CD4-positive, CD25-positive, alpha-beta regulatory T cell (primary cell): Measurements from ENCODE around the gene CDC26. TPM values are rescaled to one million over a fixed set of nuclear protein-coding genes. Genes with fewer than 3 reads are reported as not detected.

ENCODE experiments used
- ATAC-seq, 2 donors: fragments of 150-1000 bp; cut with Tn5 transposase; one replicate each; pipeline ENCODE4 v1.10.0; 2021; ENCODE audit warnings: low read depth in 2 of 2, moderate number of reproducible peaks in 2 of 2, moderate library complexity in 1 of 2
- DNase-seq, 3 donors: peaks; one replicate each; pipeline versions ENCODE4 v3.0.0 to v3.0.0-alpha.2; 2012 to 2022; ENCODE audit warnings: mixed read lengths in 1 of 3
- H3K27ac ChIP-seq: one replicate; pipeline ENCODE4 v1.7.0; 2013; ENCODE audit warnings: mild to moderate bottlenecking, low read length; ENCODE audit not compliant: insufficient read depth, poor library complexity, severe bottlenecking
- H3K27me3 ChIP-seq: one replicate; pipeline ENCODE4 v1.7.0; 2013; ENCODE audit warnings: low read length; ENCODE audit not compliant: control insufficient read depth, insufficient read depth
- H3K36me3 ChIP-seq: one replicate; pipeline ENCODE4 v1.7.0; 2013; ENCODE audit warnings: mild to moderate bottlenecking, low read length, moderate library complexity; ENCODE audit not compliant: control insufficient read depth, insufficient read depth
- H3K4me1 ChIP-seq: 2 replicates; pipeline ENCODE4 v1.7.0; 2013; ENCODE audit warnings: mild to moderate bottlenecking, low read length; ENCODE audit not compliant: insufficient read depth, control insufficient read depth, poor library complexity, severe bottlenecking
- H3K4me3 ChIP-seq: one replicate; pipeline ENCODE4 v1.7.0; 2013; ENCODE audit warnings: low read depth, mild to moderate bottlenecking, low read length, moderate library complexity
- H3K9me3 ChIP-seq, 2 experiments: 1 replicate in 1 of 2; 2 replicates in 1 of 2; pipeline ENCODE4 v1.7.0; 2013; ENCODE audit warnings: low read length in 2 of 2, mild to moderate bottlenecking in 1 of 2, moderate library complexity in 1 of 2; ENCODE audit not compliant: control insufficient read depth in 2 of 2
- H3K27ac Mint-ChIP-seq, 3 donors: one replicate each; pipeline ENCODE4 v1.8.0; 2020 to 2022; ENCODE audit warnings: mild to moderate bottlenecking in 3 of 3, mixed read lengths in 3 of 3, moderate library complexity in 2 of 3
- H3K27me3 Mint-ChIP-seq: one replicate; pipeline ENCODE4 v1.8.0; 2022; ENCODE audit warnings: mild to moderate bottlenecking, mixed read lengths
- H3K36me3 Mint-ChIP-seq: one replicate; pipeline ENCODE4 v1.8.0; 2020; ENCODE audit warnings: mixed read lengths
- H3K4me1 Mint-ChIP-seq, 4 donors: one replicate each; pipeline ENCODE4 v1.8.0; 2020 to 2022; ENCODE audit warnings: mixed read lengths in 4 of 4, mild to moderate bottlenecking in 1 of 4
- H3K4me3 Mint-ChIP-seq, 4 donors: one replicate each; pipeline ENCODE4 v1.8.0; 2020 to 2022; ENCODE audit warnings: mild to moderate bottlenecking in 4 of 4, mixed read lengths in 4 of 4, moderate library complexity in 3 of 4
- H3K9me3 Mint-ChIP-seq, 7 donors: one replicate each; pipeline ENCODE4 v1.8.0; 2020 to 2022; ENCODE audit warnings: mixed read lengths in 7 of 7, mild to moderate bottlenecking in 3 of 7, moderate library complexity in 2 of 7
- polyA plus RNA-seq, 4 donors: library from polyadenylated mRNA; unstranded; fragments of 300-500 nt; fragmentation: Illumina TruSeq; gene quantifications; one replicate each; pipeline ENCODE4 v1.2.3, GENCODE V29; 2021
- total RNA-seq: library from RNA; stranded (reverse); gene quantifications from one replicate; pipeline ENCODE4 v1.2.3, GENCODE V29; 2022

CDC26 gene
- total and polyA plus RNA-seq, 5 donors from 2014 or later: 26.3 to 182 (median 173) TPM

- H3K4me3 Mint-ChIP-seq: peak within 1 kb of the TSS; percentile 93 to 97 (median 95)
Observed at GRCh38 chr9:113221003-113221799, 54.2 kb downstream of the CDC26 start, which contains the start of the genes FKBP15 and SLC31A1. Gene FKBP15, minus strand, starts transcription at chr9:113221277. Its CDS starts 34 bp downstream, at chr9:113221243. Gene SLC31A1, plus strand, starts transcription at chr9:113221544. Its CDS starts 34,605 bp downstream, at chr9:113256149.

GRCh38 chr9:113220467-113221002 is 54.8 kb downstream of the CDC26 start:
- Histone ChIP-seq H3K4me3 (peak overlapping the region; percentile 87), H3K9me3 (no peaks in the 10 kb centered on the region), H3K27me3 (no peaks in the 10 kb centered on the region), H3K36me3 (no peaks in the 10 kb centered on the region), H3K4me1 (peaks cover 35% of the 10 kb centered on the region), H3K27ac (peak overlapping the region; percentile 87)
- DNase-seq (peak in 1 of 3 donors; percentile 40), ATAC-seq (no peak)
- Mint-ChIP-seq H3K36me3 (no peaks in the 10 kb centered on the region), H3K4me1 (peaks cover 17 to 63% (median 41%) of the 10 kb centered on the region in 4 donors), H3K27ac (peak overlapping the region; percentile 57 to 97 (median 94)), H3K4me3 (peak overlapping the region; percentile 93 to 97 (median 95)), H3K9me3 (peaks cover 0 to 2% (median 0%) of the 10 kb centered on the region in 7 donors), H3K27me3 (no peaks in the 10 kb centered on the region)

More at GRCh38 chr9:113221003-113221799, 54.2 kb downstream of the CDC26 start, which contains the start of the genes FKBP15 and SLC31A1:
- H3K36me3 ChIP-seq: no peaks in the 10 kb centered on the region
- Mint-ChIP-seq H3K27ac (peak within 1 kb of the TSS; percentile 86 to 97 (median 94)), H3K9me3 (peaks cover 0 to 2% (median 0%) of the 10 kb centered on the region in 7 donors), H3K27me3 (no peaks in the 10 kb centered on the region), H3K36me3 (no peaks in the 10 kb centered on the region), H3K4me1 (peaks cover 16 to 61% (median 40%) of the 10 kb centered on the region in 4 donors)
- peak within 1 kb of the TSS; percentile 87 for H3K4me3 ChIP-seq
- H3K4me1 ChIP-seq: peaks cover 35% of the 10 kb centered on the region
- ATAC-seq (peak; percentile 99 to 100), DNase-seq (peak; percentile 97)
- H3K9me3 ChIP-seq: no peaks in the 10 kb centered on the region
- no peaks in the 10 kb centered on the region for H3K27me3 ChIP-seq
- peak within 1 kb of the TSS; percentile 87 for H3K27ac ChIP-seq

GRCh38 chr9:113219969-113220368 is 55.4 kb downstream of the CDC26 start:
- H3K4me1 Mint-ChIP-seq: peaks cover 21 to 68% (median 45%) of the 10 kb centered on the region in 4 donors
- H3K4me1 ChIP-seq: peaks cover 38% of the 10 kb centered on the region
- H3K27ac Mint-ChIP-seq: peak overlapping the region; percentile 89 to 97 (median 94)
- ATAC-seq: no peak
- H3K9me3 Mint-ChIP-seq: peaks cover 0 to 2% (median 0%) of the 10 kb centered on the region in 7 donors
- no peaks in the 10 kb centered on the region for H3K36me3 Mint-ChIP-seq
- no peaks in the 10 kb centered on the region for H3K27me3 Mint-ChIP-seq
- DNase-seq: peak in 1 of 3 donors; percentile 52
- H3K27ac ChIP-seq: peak overlapping the region; percentile 87
- H3K4me3 Mint-ChIP-seq: peak overlapping the region; percentile 93 to 97 (median 95)
- H3K36me3 ChIP-seq: no peaks in the 10 kb centered on the region
- H3K27me3 ChIP-seq: no peaks in the 10 kb centered on the region
- H3K4me3 ChIP-seq: peak overlapping the region; percentile 87
- no peaks in the 10 kb centered on the region for H3K9me3 ChIP-seq

- ATAC-seq: no peak
- H3K9me3 Mint-ChIP-seq: peaks cover 0 to 2% (median 0%) of the 10 kb centered on the region in 7 donors
- H3K27ac ChIP-seq: peak overlapping the region; percentile 87
- H3K4me3 Mint-ChIP-seq: peak overlapping the region; percentile 93 to 97 (median 95)
- H3K27ac Mint-ChIP-seq: peak overlapping the region; percentile 89 to 97 (median 94)
- peaks cover 39% of the 10 kb centered on the region for H3K4me1 ChIP-seq
- no peaks in the 10 kb centered on the region for H3K27me3 ChIP-seq
- no peaks in the 10 kb centered on the region for H3K36me3 Mint-ChIP-seq
- H3K27me3 Mint-ChIP-seq: no peaks in the 10 kb centered on the region
- peak overlapping the region; percentile 87 for H3K4me3 ChIP-seq
- H3K4me1 Mint-ChIP-seq: peaks cover 23 to 70% (median 50%) of the 10 kb centered on the region in 4 donors
- DNase-seq: no peak
- no peaks in the 10 kb centered on the region for H3K36me3 ChIP-seq
- no peaks in the 10 kb centered on the region for H3K9me3 ChIP-seq
Observed at GRCh38 chr9:113219186-113219936, 56.0 kb downstream of the CDC26 start.

Other genes with a start within 250 kb of the CDC26 start
- 1.8 TPM for gene ZFP37, start 218.8 kb downstream of the CDC26 start, total RNA-seq
- 1 to 10 TPM; 1.1 to 3.2 (median 1.6) TPM for gene ZFP37, start 218.8 kb downstream of the CDC26 start, polyA plus RNA-seq
- 3.2 TPM for gene SLC31A2, start 124.6 kb downstream of the CDC26 start, total RNA-seq
- 1 to 10 TPM; 3.0 to 4.0 (median 3.6) TPM for gene SLC31A2, start 124.6 kb downstream of the CDC26 start, polyA plus RNA-seq
- 24.9 TPM for gene FKBP15, start 54.3 kb downstream of the CDC26 start, total RNA-seq
- 1 to 10 TPM; 7.1 to 9.8 (median 8.9) TPM for gene FKBP15, start 54.3 kb downstream of the CDC26 start, polyA plus RNA-seq
- gene SLC31A1, start 54.0 kb downstream of the CDC26 start, total RNA-seq: 6.1 TPM
- 1 to 10 TPM; 3.1 to 6.1 (median 4.2) TPM for gene SLC31A1, start 54.0 kb downstream of the CDC26 start, polyA plus RNA-seq
- 22.9 TPM for gene PRPF4, start 86 bp upstream of the CDC26 start, total RNA-seq
- 10 to 100 TPM; 18.4 to 25.7 (median 22.5) TPM for gene PRPF4, start 86 bp upstream of the CDC26 start, polyA plus RNA-seq
- not detected for gene RNF183, start 27.8 kb upstream of the CDC26 start, total RNA-seq
- not detected for gene RNF183, start 27.8 kb upstream of the CDC26 start, polyA plus RNA-seq
- gene WDR31, start 64.7 kb upstream of the CDC26 start, total RNA-seq: 0.22 TPM
- gene WDR31, start 64.7 kb upstream of the CDC26 start, polyA plus RNA-seq: under 1 TPM in 3 of 4 donors, not detected in 1; 0.06 to 0.32 (median 0.16) TPM
- 0.57 TPM for gene BSPRY, start 74.0 kb upstream of the CDC26 start, total RNA-seq
- gene BSPRY, start 74.0 kb upstream of the CDC26 start, polyA plus RNA-seq: 1 to 10 TPM in 1 of 4 donors, under 1 TPM in 3; 0.39 to 1.3 (median 0.56) TPM
- 14.3 TPM for gene HDHD3, start 101.4 kb upstream of the CDC26 start, total RNA-seq
- gene HDHD3, start 101.4 kb upstream of the CDC26 start, polyA plus RNA-seq: 10 to 100 TPM; 36.8 to 52.6 (median 46.5) TPM
- 27.8 TPM for gene ALAD, start 125.7 kb upstream of the CDC26 start, total RNA-seq
- gene ALAD, start 125.7 kb upstream of the CDC26 start, polyA plus RNA-seq: 10 to 100 TPM; 20.3 to 22.4 (median 21.8) TPM
- 58.0 TPM for gene POLE3, start 135.1 kb upstream of the CDC26 start, total RNA-seq
- 100 to 1,000 TPM; 114 to 160 (median 137) TPM for gene POLE3, start 135.1 kb upstream of the CDC26 start, polyA plus RNA-seq
- gene C9orf43, start 135.2 kb upstream of the CDC26 start, total RNA-seq: 0.35 TPM
- gene C9orf43, start 135.2 kb upstream of the CDC26 start, polyA plus RNA-seq: under 1 TPM in 3 of 4 donors, not detected in 1; 0.12 to 0.48 (median 0.23) TPM
- 12.6 TPM for gene RGS3, start 188.2 kb upstream of the CDC26 start, total RNA-seq
- 10 to 100 TPM in 3 of 4 donors, 1 to 10 TPM in 1; 8.5 to 15.5 (median 11.3) TPM for gene RGS3, start 188.2 kb upstream of the CDC26 start, polyA plus RNA-seq